Measurements from ENCODE around the gene SPATA33. TPM values are rescaled to one million over a fixed set of nuclear protein-coding genes. Genes with fewer than 3 reads are reported as not detected.
A peak's percentile ranks its signal among the peaks of the same experiment; 100 is the strongest.

Gene SPATA33
- total RNA-seq, 2 experiments from 2014 or later, result 4.4 to 7.1 TPM

DNA sequence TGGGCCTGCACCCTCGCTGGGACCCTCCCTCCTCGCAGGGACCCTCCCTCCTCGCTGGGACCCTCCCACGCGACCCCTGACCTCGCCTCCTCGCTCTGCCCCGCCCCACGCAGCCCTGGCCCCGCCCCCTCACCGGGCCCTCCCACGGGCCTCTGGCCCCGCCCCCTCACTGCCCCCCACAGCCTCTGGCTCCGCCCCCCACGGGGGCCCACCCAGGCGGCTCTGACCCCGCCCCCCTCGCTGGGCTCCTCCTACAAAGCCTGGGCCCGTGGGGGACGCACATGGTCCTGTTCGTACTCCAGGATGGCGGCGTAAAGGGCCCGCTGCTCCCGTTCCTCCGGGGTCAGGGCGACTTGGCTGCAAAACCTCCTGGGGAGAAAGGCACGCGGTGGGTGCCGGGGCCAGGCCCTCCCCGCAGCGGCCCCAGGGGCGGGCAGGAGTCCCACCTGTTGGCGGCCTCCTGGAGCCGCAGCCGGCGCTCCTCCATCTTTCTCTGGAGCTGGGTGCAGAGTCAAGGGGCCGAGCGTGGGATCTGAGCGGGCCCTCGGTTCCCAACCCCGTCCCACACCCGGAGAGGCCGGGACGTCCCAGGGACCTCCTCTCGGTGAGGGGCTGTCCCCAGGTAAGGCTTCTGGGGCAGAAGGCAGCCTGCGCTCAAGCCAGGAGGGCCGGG, 54.1 kb downstream of the SPATA33 start:
- Histone ChIP-seq H3K4me1 (ENCODE audit: insufficient read depth, low read length) (peaks cover 19% of the 10 kb centered on the region), H3K27me3 (ENCODE audit: control insufficient read depth in 1 of 2, insufficient read depth in 2 of 2, low read length in 2 of 2) (peaks cover 0 to 2% of the 10 kb centered on the region in 2 experiments), H3K36me3 (ENCODE audit: insufficient read depth, low read length) (no peaks in the 10 kb centered on the region), H3K27ac (ENCODE audit: low read depth in 1 of 2, low read length in 2 of 2) (no peak overlapping the region), H3K9me3 (ENCODE audit: control insufficient read depth in 1 of 2, insufficient read depth in 1 of 2, low read length in 2 of 2) (no peaks in the 10 kb centered on the region), H3K4me3 (ENCODE audit: low read length) (peak overlapping the region; percentile 50)
- H3K9me3 Mint-ChIP-seq, result no peaks in the 10 kb centered on the region
- ATAC-seq (ENCODE audit: poor library complexity), result peak; percentile 78
- intact Hi-C loops (cut with DNase I, micrococcal nuclease), result no loop called here
- no peaks in the 10 kb centered on the region for H3K4me1 Mint-ChIP-seq (ENCODE audit: low read depth)
- TF ChIP-seq, protein P1, sequence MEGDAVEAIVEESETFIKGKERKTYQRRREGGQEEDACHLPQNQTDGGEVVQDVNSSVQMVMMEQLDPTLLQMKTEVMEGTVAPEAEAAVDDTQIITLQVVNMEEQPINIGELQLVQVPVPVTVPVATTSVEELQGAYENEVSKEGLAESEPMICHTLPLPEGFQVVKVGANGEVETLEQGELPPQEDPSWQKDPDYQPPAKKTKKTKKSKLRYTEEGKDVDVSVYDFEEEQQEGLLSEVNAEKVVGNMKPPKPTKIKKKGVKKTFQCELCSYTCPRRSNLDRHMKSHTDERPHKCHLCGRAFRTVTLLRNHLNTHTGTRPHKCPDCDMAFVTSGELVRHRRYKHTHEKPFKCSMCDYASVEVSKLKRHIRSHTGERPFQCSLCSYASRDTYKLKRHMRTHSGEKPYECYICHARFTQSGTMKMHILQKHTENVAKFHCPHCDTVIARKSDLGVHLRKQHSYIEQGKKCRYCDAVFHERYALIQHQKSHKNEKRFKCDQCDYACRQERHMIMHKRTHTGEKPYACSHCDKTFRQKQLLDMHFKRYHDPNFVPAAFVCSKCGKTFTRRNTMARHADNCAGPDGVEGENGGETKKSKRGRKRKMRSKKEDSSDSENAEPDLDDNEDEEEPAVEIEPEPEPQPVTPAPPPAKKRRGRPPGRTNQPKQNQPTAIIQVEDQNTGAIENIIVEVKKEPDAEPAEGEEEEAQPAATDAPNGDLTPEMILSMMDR (IDR thresholded peaks at IDR 0.05), result no peak
- H3K27ac Mint-ChIP-seq, result no peak overlapping the region
- H3K4me3 Mint-ChIP-seq, result peak overlapping the region; percentile 54
- no peaks in the 10 kb centered on the region for H3K27me3 Mint-ChIP-seq
- CTCF ChIA-PET, result interaction anchor here (0.8 to 2.1 kb wide), 3 partner anchors 11 to 149 kb away, joined by 3 to 4 read pairs (median 3); no protein-coding TSS in a partner anchor
- POLR2A ChIA-PET, result interaction anchor here (0.5 to 1.6 kb wide), 7 partner anchors 11 to 162 kb away, joined by 3 to 7 read pairs (median 4); partner anchors contain the start of genes SPATA2L and TCF25
- DNase-seq, result peak; percentile 51 to 83 (median 67)
- H3K36me3 Mint-ChIP-seq (ENCODE audit: low read depth), result no peaks in the 10 kb centered on the region

DNA sequence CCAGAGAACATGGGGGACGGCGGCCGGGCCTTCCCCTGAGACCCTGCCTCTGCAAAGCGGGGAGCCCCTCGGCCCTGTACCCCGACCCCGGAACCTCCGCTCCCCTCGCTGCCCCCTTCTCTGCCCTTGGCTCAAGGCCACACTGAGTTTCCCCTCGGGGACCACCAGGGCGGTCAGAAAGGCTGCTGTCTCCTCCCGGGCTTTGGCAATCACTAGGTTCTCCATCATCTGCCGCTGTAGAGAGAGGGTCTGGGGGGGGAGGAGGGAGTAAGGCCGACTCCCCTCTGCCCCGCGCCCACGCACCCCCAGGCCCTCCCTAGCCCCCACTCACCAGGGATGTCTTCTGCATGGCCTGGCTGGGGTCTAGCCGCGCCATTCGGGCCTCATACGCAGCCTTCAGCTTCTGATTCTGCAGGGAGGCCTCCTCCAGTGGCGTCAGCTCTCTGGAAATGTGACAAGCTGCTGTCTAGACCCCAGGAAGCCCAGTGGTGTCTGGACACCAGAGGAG, 54.7 kb downstream of the SPATA33 start:
- Histone ChIP-seq H3K27ac (ENCODE audit: low read depth in 1 of 2, low read length in 2 of 2) (no peak overlapping the region), H3K4me1 (ENCODE audit: insufficient read depth, low read length) (peaks cover 19% of the 10 kb centered on the region), H3K4me3 (ENCODE audit: low read length) (peak overlapping the region; percentile 50), H3K27me3 (ENCODE audit: control insufficient read depth in 1 of 2, insufficient read depth in 2 of 2, low read length in 2 of 2) (peaks cover 0 to 2% of the 10 kb centered on the region in 2 experiments), H3K9me3 (ENCODE audit: control insufficient read depth in 1 of 2, insufficient read depth in 1 of 2, low read length in 2 of 2) (no peaks in the 10 kb centered on the region), H3K36me3 (ENCODE audit: insufficient read depth, low read length) (no peaks in the 10 kb centered on the region)
- intact Hi-C loops (cut with DNase I, micrococcal nuclease), result no loop called here
- DNase-seq, result no peak
- H3K4me1 Mint-ChIP-seq (ENCODE audit: low read depth), result no peaks in the 10 kb centered on the region
- no peaks in the 10 kb centered on the region for H3K27me3 Mint-ChIP-seq
- H3K27ac Mint-ChIP-seq, result no peak overlapping the region
- ATAC-seq (ENCODE audit: poor library complexity), result no peak
- CTCF ChIA-PET, result interaction anchor here (0.8 to 2.1 kb wide), 3 partner anchors 11 to 148 kb away, joined by 3 to 4 read pairs (median 3); no protein-coding TSS in a partner anchor
- TF ChIP-seq, protein P1 (IDR thresholded peaks at IDR 0.05), result no peak
- H3K9me3 Mint-ChIP-seq, result no peaks in the 10 kb centered on the region
- POLR2A ChIA-PET, result interaction anchor here (1.2 to 1.5 kb wide), 3 partner anchors 11 to 161 kb away, joined by 3 to 7 read pairs (median 5); partner anchors contain the start of gene TCF25
- H3K36me3 Mint-ChIP-seq (ENCODE audit: low read depth), result no peaks in the 10 kb centered on the region
- peak overlapping the region; percentile 54 for H3K4me3 Mint-ChIP-seq

- H3K9me3 Mint-ChIP-seq, result no peaks in the 10 kb centered on the region
- intact Hi-C loops (cut with DNase I, micrococcal nuclease), result no loop called here
- Histone ChIP-seq H3K4me3 (ENCODE audit: low read length) (no peak overlapping the region), H3K9me3 (ENCODE audit: control insufficient read depth in 1 of 2, insufficient read depth in 1 of 2, low read length in 2 of 2) (no peaks in the 10 kb centered on the region), H3K4me1 (ENCODE audit: insufficient read depth, low read length) (peaks cover 30% of the 10 kb centered on the region), H3K27me3 (ENCODE audit: control insufficient read depth in 1 of 2, insufficient read depth in 2 of 2, low read length in 2 of 2) (peaks cover 0 to 2% of the 10 kb centered on the region in 2 experiments), H3K36me3 (ENCODE audit: insufficient read depth, low read length) (no peaks in the 10 kb centered on the region), H3K27ac (ENCODE audit: low read depth in 1 of 2, low read length in 2 of 2) (no peak overlapping the region)
- H3K4me3 Mint-ChIP-seq, result peak overlapping the region; percentile 38
- ChIA-PET CTCF (interaction anchor here (0.6 kb wide), 1 partner anchor 11 kb away, joined by 3 read pairs; no protein-coding TSS in a partner anchor), POLR2A (interaction anchor here (1.6 kb wide), 1 partner anchor 10 kb away, joined by 5 read pairs; no protein-coding TSS in a partner anchor)
- no peaks in the 10 kb centered on the region for H3K27me3 Mint-ChIP-seq
- ATAC-seq (ENCODE audit: poor library complexity) (no peak), DNase-seq (no peak)
- TF ChIP-seq, protein P1 (IDR thresholded peaks at IDR 0.05), result no peak
- peaks cover 11% of the 10 kb centered on the region for H3K4me1 Mint-ChIP-seq (ENCODE audit: low read depth)
- H3K36me3 Mint-ChIP-seq (ENCODE audit: low read depth), result no peaks in the 10 kb centered on the region
- H3K27ac Mint-ChIP-seq, result no peak overlapping the region
Measured at GRCh38 chr16:89716493-89716892, 58.9 kb downstream of the SPATA33 start.
